HUES64 (cell line): ENCODE data around the gene SLC25A26.
A peak's percentile ranks its signal among the peaks of the same experiment; 100 is the strongest.

ENCODE experiments used
- H3K27ac ChIP-seq: 2 replicates; pipeline ENCODE4 v1.7.0; 2013; ENCODE audit warnings: low read depth, low read length, inconsistent platforms
- H3K27me3 ChIP-seq: 2 replicates; pipeline ENCODE4 v1.6.1; 2013; ENCODE audit warnings: mild to moderate bottlenecking, low read length; ENCODE audit not compliant: insufficient read depth
- H3K36me3 ChIP-seq: 2 replicates; pipeline ENCODE4 v1.6.1; 2013; ENCODE audit warnings: mild to moderate bottlenecking, low read length; ENCODE audit not compliant: insufficient read depth
- H3K4me1 ChIP-seq: 2 replicates; pipeline ENCODE4 v1.6.1; 2013; ENCODE audit warnings: mild to moderate bottlenecking, low read length, moderate library complexity; ENCODE audit not compliant: insufficient read depth
- H3K4me3 ChIP-seq: 2 replicates; pipeline ENCODE4 v1.5.1; 2013; ENCODE audit warnings: mild to moderate bottlenecking, low read length, moderate library complexity
- H3K9ac ChIP-seq: 2 replicates; pipeline ENCODE4 v1.6.1; 2013; ENCODE audit warnings: mild to moderate bottlenecking, low read depth, low read length
- H3K9me3 ChIP-seq: 2 replicates; pipeline ENCODE4 v1.6.1; 2013; ENCODE audit warnings: low read depth, low read length; ENCODE audit not compliant: insufficient read depth
- WGBS: fragments of 150-250, 120-280 bp; methylation state at CpG from one replicate; pipeline ENCODE4 v1.1.7; 2013; ENCODE audit warnings: missing lambda C conversion rate; 5-methylcytosine and 5-hydroxymethylcytosine counted together

SLC25A26 gene

GRCh38 chr3:66403323-66403990 is 182.7 kb downstream of the SLC25A26 start:
- Histone ChIP-seq H3K4me1 (peaks cover 21% of the 10 kb centered on the region), H3K27me3 (no peaks in the 10 kb centered on the region), H3K36me3 (peaks cover 88% of the 10 kb centered on the region), H3K9me3 (no peaks in the 10 kb centered on the region), H3K9ac (no peak overlapping the region), H3K27ac (no peak overlapping the region), H3K4me3 (no peak overlapping the region)
- 86% methylated on average over 13 of the region's 13 CpGs for WGBS

DNA sequence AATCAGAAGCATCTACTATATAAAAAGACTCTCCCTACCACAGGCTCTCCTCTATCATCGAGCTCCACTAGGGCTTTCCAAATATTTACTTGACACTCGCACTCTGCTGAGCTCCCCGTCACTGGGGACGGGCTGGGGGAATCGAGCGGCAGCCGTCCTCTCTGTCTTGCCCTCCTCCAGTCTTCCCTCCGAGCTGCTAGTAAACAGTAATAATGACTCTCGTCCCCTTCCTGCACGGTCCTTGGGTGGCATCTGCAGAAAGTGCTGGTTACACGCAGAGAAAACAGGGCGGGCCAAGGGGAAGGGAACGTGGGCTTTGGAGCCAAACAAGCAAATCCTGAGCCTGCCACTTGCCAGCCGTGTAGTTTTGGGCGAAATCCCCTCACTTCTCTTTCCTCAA is 183.4 kb downstream of the SLC25A26 start:
- WGBS: 86% methylated on average over 15 of the region's 15 CpGs
- Histone ChIP-seq H3K9ac (no peak overlapping the region), H3K4me3 (no peak overlapping the region), H3K27ac (no peak overlapping the region), H3K4me1 (peaks cover 23% of the 10 kb centered on the region), H3K9me3 (no peaks in the 10 kb centered on the region), H3K27me3 (no peaks in the 10 kb centered on the region), H3K36me3 (peaks cover 86% of the 10 kb centered on the region)

GRCh38 chr3:66404903-66405700 is 184.3 kb downstream of the SLC25A26 start:
- Histone ChIP-seq H3K4me3 (no peak overlapping the region), H3K9ac (no peak overlapping the region), H3K9me3 (no peaks in the 10 kb centered on the region), H3K27ac (no peak overlapping the region; the same call in 1 of the 2 replicates), H3K27me3 (no peaks in the 10 kb centered on the region), H3K4me1 (peaks cover 23% of the 10 kb centered on the region), H3K36me3 (peaks cover 88% of the 10 kb centered on the region)
- 95% methylated on average over 32 of the region's 32 CpGs for WGBS

GRCh38 chr3:66405701-66406091 is 184.9 kb downstream of the SLC25A26 start:
- Histone ChIP-seq H3K9ac (no peak overlapping the region), H3K4me3 (no peak overlapping the region), H3K27me3 (no peaks in the 10 kb centered on the region), H3K9me3 (no peaks in the 10 kb centered on the region), H3K36me3 (peaks cover 88% of the 10 kb centered on the region), H3K4me1 (peaks cover 23% of the 10 kb centered on the region), H3K27ac (no peak overlapping the region; the same call in 1 of the 2 replicates)
- 96% methylated on average over 11 of the region's 11 CpGs for WGBS

DNA sequence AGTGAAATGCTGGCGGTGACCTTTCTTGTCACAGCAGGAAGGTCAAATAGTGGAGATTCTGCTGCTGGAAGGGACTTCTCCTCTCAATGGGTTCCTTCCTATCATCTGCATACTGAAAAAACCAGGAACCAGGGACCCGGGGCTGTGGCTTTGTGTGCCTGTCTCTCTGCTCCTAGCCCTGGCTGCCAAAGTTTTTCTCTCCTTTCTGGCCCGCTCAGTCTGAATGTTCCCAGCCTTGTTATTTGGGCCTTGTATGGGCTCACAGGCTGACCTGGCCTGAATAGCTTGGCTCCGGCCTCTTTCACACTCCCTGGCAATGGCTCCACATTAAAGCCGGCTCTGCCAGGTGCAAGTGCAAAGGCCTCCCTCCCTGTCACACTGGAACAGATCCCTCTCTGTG is 185.4 kb downstream of the SLC25A26 start:
- H3K27me3 ChIP-seq: no peaks in the 10 kb centered on the region
- no peaks in the 10 kb centered on the region for H3K9me3 ChIP-seq
- H3K4me1 ChIP-seq: peaks cover 20% of the 10 kb centered on the region
- no peak overlapping the region for H3K9ac ChIP-seq
- H3K27ac ChIP-seq: 0 out of 2 replicates have a peak overlapping the region, but pooled peaks have one; percentile 6
- no peak overlapping the region for H3K4me3 ChIP-seq
- WGBS: 85% methylated on average over 5 of the region's 5 CpGs
- peaks cover 91% of the 10 kb centered on the region for H3K36me3 ChIP-seq

DNA sequence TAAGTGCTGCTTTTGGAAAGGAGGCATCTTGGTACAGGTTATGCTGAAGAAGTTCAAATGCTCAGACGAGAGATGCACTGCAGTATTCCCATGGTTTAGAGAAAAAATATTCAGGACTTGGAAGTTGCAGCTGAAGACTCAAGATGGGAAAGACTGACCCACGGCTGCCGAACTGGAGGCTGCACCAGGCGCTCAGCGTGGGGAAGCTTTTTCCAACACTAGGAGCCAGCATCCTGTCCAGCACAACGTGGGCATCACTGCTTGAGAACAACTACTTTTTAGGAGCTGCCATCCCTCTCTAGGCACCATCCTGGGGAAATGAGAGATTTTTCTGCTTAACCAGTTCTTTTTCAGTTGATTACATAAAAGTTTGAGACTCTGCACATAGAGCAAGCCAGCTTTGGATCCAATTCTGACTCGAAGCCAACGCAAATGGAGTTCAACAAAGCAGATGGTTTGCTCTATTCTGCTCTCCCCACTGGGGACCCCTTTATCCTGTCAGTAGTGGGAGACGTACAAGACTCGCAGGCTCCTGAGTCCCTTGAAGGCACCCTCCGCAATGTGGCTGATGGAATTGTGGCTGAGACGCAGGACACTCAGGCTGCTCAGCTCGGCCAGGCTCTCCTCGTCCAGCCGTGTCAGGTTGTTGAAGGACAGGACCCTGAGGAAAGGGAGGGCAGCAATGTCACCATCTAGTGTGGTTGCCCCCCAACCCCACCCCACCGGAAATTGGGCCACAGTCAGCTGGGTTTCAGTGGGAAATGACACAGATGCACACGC is 186.2 kb downstream of the SLC25A26 start:
- peaks cover 12% of the 10 kb centered on the region for H3K4me1 ChIP-seq
- no peaks in the 10 kb centered on the region for H3K9me3 ChIP-seq
- no peak overlapping the region for H3K9ac ChIP-seq
- 94% methylated on average over 17 of the region's 17 CpGs for WGBS
- no peak overlapping the region for H3K27ac ChIP-seq
- no peak overlapping the region for H3K4me3 ChIP-seq
- H3K27me3 ChIP-seq: no peaks in the 10 kb centered on the region
- H3K36me3 ChIP-seq: peaks cover 95% of the 10 kb centered on the region

GRCh38 chr3:66407611-66408218 is 186.9 kb downstream of the SLC25A26 start:
- H3K27me3 ChIP-seq: no peaks in the 10 kb centered on the region
- WGBS: 68% methylated on average over 14 of the region's 14 CpGs
- H3K9me3 ChIP-seq: no peaks in the 10 kb centered on the region
- H3K4me3 ChIP-seq: no peak overlapping the region
- H3K4me1 ChIP-seq: peaks cover 12% of the 10 kb centered on the region
- H3K36me3 ChIP-seq: peaks cover 96% of the 10 kb centered on the region
- no peak overlapping the region for H3K27ac ChIP-seq
- no peak overlapping the region for H3K9ac ChIP-seq

GRCh38 chr3:66409771-66410754 is 189.3 kb downstream of the SLC25A26 start:
- Histone ChIP-seq H3K4me3 (no peak overlapping the region), H3K27ac (no peak overlapping the region), H3K36me3 (peaks cover 93% of the 10 kb centered on the region), H3K9me3 (no peaks in the 10 kb centered on the region), H3K9ac (no peak overlapping the region), H3K4me1 (peaks cover 8% of the 10 kb centered on the region; the same call in 1 of the 2 replicates), H3K27me3 (no peaks in the 10 kb centered on the region)
- 94% methylated on average over 23 of the region's 24 CpGs for WGBS

DNA sequence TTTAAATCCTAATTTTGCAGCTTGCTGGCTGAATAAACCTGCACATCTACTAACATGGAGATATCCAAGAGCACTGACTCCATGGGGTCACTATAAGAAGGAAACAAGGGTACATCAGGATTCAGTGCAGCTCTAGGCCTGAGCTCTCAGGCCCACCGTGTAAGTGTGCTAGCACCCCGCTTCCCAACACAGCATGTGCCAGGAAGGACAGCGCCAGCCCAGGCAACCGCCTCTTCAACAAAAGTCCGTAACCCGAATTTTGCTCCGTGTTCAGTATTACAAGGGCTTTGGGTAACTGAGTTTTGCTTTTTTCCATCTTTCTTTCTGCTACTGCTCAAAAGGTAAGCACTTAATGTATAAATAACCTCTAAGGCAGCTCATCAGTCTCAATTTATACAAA is 190.2 kb downstream of the SLC25A26 start:
- no peak overlapping the region for H3K27ac ChIP-seq
- 95% methylated on average over 7 of the region's 7 CpGs for WGBS
- peaks cover 8% of the 10 kb centered on the region; the same call in 1 of the 2 replicates for H3K4me1 ChIP-seq
- no peak overlapping the region for H3K9ac ChIP-seq
- no peaks in the 10 kb centered on the region for H3K9me3 ChIP-seq
- no peaks in the 10 kb centered on the region for H3K27me3 ChIP-seq
- no peak overlapping the region for H3K4me3 ChIP-seq
- H3K36me3 ChIP-seq: peaks cover 93% of the 10 kb centered on the region

DNA sequence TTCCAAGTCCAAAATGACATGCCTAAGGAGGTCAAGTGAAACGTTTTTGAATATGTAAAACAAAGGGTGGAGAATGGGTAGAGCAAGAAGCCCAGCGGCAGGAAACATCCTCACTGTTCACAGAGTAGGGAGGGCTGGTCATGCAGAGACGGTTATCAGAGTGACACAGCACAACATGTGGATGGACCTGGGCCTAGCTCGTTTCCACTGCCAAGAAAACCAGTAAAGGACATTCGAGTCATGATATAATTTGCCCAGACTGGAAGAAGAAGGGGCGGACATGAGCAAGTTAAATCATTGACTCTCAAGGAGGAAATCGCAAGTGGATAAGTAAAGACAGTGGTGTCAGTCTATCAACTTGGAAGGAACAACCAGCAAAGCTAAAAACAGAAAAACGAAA is 190.7 kb downstream of the SLC25A26 start:
- Histone ChIP-seq H3K27me3 (no peaks in the 10 kb centered on the region), H3K36me3 (peaks cover 93% of the 10 kb centered on the region), H3K4me1 (peaks cover 8% of the 10 kb centered on the region; the same call in 1 of the 2 replicates), H3K9ac (no peak overlapping the region), H3K27ac (no peak overlapping the region), H3K9me3 (no peaks in the 10 kb centered on the region), H3K4me3 (no peak overlapping the region)
- 82% methylated on average over 8 of the region's 8 CpGs for WGBS
